GM19397 (cell line): Measurements from ENCODE around the gene GRIK3.
"Not testable (repeated sequence)": the region's sequence is repeated elsewhere in the genome, so short reads cannot be mapped to it uniquely, and the experiment has no call there.

Experiments used
- ATAC-seq: cut with Tn5 transposase; IDR thresholded peaks from one replicate; pipeline ENCODE4 v1.9.1; 2021; ENCODE audit warnings: mild to moderate bottlenecking, moderate library complexity; ENCODE audit not compliant: unreplicated experiment

The GRIK3 gene

GRCh38 chr1:36948606-36949005 is 85.7 kb downstream of the GRIK3 start:
- ATAC-seq: no peak

- no peak for ATAC-seq
These were observed 86.2 kb downstream of the GRIK3 start for GRCh38 chr1:36948147-36948546.

- no peak for ATAC-seq
These were observed 86.9 kb downstream of the GRIK3 start for GRCh38 chr1:36947384-36947783.

- ATAC-seq: no peak
These were observed 89.4 kb downstream of the GRIK3 start for GRCh38 chr1:36944883-36945282.

GRCh38 chr1:36942148-36942547 is 92.2 kb downstream of the GRIK3 start:
- no peak for ATAC-seq

GRCh38 chr1:36941316-36941978 is 92.9 kb downstream of the GRIK3 start:
- no peak for ATAC-seq

GRCh38 chr1:36938819-36939218 is 95.5 kb downstream of the GRIK3 start:
- no peak for ATAC-seq

- ATAC-seq: no peak
These were observed 96.9 kb downstream of the GRIK3 start for GRCh38 chr1:36937371-36937770.

GRCh38 chr1:36934061-36934460 is 100.3 kb downstream of the GRIK3 start:
- ATAC-seq: no peak

- ATAC-seq: no peak
These were observed 106.5 kb downstream of the GRIK3 start for GRCh38 chr1:36927826-36928225.

GRCh38 chr1:36925251-36925650 is 109.1 kb downstream of the GRIK3 start:
- ATAC-seq: no peak

- ATAC-seq: no peak
These were observed 110.0 kb downstream of the GRIK3 start for GRCh38 chr1:36924282-36924811.

GRCh38 chr1:36922593-36923426 is 111.5 kb downstream of the GRIK3 start:
- ATAC-seq: no peak

- no peak for ATAC-seq
These were observed 112.2 kb downstream of the GRIK3 start for GRCh38 chr1:36922071-36922470.

GRCh38 chr1:36920801-36921405 is 113.4 kb downstream of the GRIK3 start:
- ATAC-seq: no peak

GRCh38 chr1:36920371-36920770 is 113.9 kb downstream of the GRIK3 start:
- no peak for ATAC-seq

GRCh38 chr1:36919491-36920145 is 114.7 kb downstream of the GRIK3 start:
- ATAC-seq: no peak

- ATAC-seq: no peak
These were observed 115.7 kb downstream of the GRIK3 start for GRCh38 chr1:36918604-36919003.

- not testable (repeated sequence) for ATAC-seq
These were observed 117.8 kb downstream of the GRIK3 start for GRCh38 chr1:36916542-36916941.

- ATAC-seq: no peak
These were observed 120.7 kb downstream of the GRIK3 start for GRCh38 chr1:36913484-36914060.

GRCh38 chr1:36913016-36913415 is 121.3 kb downstream of the GRIK3 start:
- no peak for ATAC-seq
